Measurements from ENCODE around the gene IMPA2.

DNA sequence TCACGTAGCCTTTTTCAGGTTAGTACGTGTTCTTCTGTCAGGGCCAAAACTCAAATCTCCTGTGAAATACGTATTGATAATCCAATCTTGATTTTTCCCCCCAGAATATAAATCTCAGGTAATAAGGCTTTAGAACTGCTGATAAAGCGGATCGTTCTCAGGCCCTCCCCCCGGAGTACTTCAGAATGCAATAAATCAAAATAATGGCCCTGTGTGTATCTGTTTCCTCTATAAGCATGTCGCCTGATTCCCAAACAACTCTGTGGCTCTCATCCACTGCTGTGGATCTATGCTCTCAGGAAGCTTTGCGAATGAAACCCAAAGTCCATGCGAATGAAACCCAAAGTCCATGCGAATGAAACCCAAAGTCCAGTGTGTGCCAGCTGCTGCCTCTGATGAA, 49.4 kb downstream of the IMPA2 start:
- TF ChIP-seq POLR2A (IDR thresholded peaks at IDR 0.05; ENCODE audit: low read length) (no peak), GATA1 (IDR thresholded peaks at IDR 0.05; ENCODE audit: low read depth, low read length) (no peak)
